ENCODE measurements around the gene TSPAN32.

Gene TSPAN32

GRCh38 chr11:2314525-2315394, 12.9 kb downstream of the TSPAN32 start:
- H3K27me3 ChIP-seq (ENCODE audit: low read depth, low read length) = no peaks in the 10 kb centered on the region
- H3K27ac ChIP-seq (ENCODE audit: low read length) = no peak overlapping the region
- H3K9me3 ChIP-seq (ENCODE audit: control insufficient read depth in 1 of 2, low read length in 2 of 2) = peaks cover 0 to 5% of the 10 kb centered on the region in 2 donors
- peaks cover 3 to 20% of the 10 kb centered on the region in 2 donors for H3K4me1 ChIP-seq (ENCODE audit: control insufficient read depth in 1 of 2, insufficient read depth in 2 of 2, low read length in 2 of 2)
- no peaks in the 10 kb centered on the region for H3K36me3 ChIP-seq (ENCODE audit: control insufficient read depth in 1 of 2, insufficient read depth in 2 of 2, low read length in 2 of 2)
- no peak overlapping the region for H3K4me3 ChIP-seq (ENCODE audit: low read depth in 1 of 2, low read length in 2 of 2)

GRCh38 chr11:2315395-2316168, 13.8 kb downstream of the TSPAN32 start:
- Histone ChIP-seq H3K27me3 (ENCODE audit: low read depth, low read length) (no peaks in the 10 kb centered on the region), H3K9me3 (ENCODE audit: control insufficient read depth in 1 of 2, low read length in 2 of 2) (peaks cover 0 to 5% of the 10 kb centered on the region in 2 donors), H3K36me3 (ENCODE audit: control insufficient read depth in 1 of 2, insufficient read depth in 2 of 2, low read length in 2 of 2) (no peaks in the 10 kb centered on the region), H3K4me3 (ENCODE audit: low read depth in 1 of 2, low read length in 2 of 2) (no peak overlapping the region), H3K27ac (ENCODE audit: low read length) (no peak overlapping the region), H3K4me1 (ENCODE audit: control insufficient read depth in 1 of 2, insufficient read depth in 2 of 2, low read length in 2 of 2) (peaks cover 3 to 20% of the 10 kb centered on the region in 2 donors)

DNA sequence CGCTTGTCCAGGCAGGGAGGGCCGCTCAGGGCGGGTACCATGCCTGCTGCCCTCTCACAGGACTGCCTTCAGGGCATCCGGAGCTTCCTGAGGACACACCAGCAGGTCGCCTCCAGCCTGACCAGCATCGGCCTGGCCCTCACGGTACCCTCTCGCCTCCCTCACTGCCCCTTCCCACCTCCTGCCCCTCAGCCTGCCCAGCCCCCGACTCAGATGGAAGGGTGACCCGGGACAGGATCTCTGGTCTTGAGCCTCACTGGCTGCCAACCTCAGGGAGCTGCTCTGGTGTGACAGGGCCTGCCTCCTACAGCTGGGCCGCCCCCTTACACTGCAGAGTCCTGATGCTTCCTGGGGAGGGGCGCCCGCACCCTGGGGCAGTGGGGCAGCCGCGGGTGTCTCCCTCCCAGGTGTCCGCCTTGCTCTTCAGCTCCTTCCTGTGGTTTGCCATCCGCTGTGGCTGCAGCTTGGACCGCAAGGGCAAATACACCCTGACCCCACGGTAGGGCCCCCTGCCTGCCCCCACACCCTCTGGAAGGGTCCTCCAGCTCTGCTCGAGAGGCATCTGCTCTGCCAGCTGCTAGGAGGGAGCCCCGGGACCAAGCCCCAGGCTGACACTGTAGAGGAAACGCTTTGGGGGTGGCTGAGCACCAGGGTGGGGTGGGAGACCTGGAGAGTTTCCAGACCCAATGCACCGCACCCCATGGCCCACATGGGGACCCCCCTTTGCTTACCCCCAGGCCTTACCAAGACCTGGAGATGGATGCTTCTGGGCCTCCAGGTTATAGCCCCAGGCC, 14.6 kb downstream of the TSPAN32 start:
- H3K27ac ChIP-seq (ENCODE audit: low read length) = no peak overlapping the region
- peaks cover 0 to 5% of the 10 kb centered on the region in 2 donors for H3K9me3 ChIP-seq (ENCODE audit: control insufficient read depth in 1 of 2, low read length in 2 of 2)
- H3K4me1 ChIP-seq (ENCODE audit: control insufficient read depth in 1 of 2, insufficient read depth in 2 of 2, low read length in 2 of 2) = peaks cover 3 to 16% of the 10 kb centered on the region in 2 donors
- no peak overlapping the region for H3K4me3 ChIP-seq (ENCODE audit: low read depth in 1 of 2, low read length in 2 of 2)
- no peaks in the 10 kb centered on the region for H3K27me3 ChIP-seq (ENCODE audit: low read depth, low read length)
- H3K36me3 ChIP-seq (ENCODE audit: control insufficient read depth in 1 of 2, insufficient read depth in 2 of 2, low read length in 2 of 2) = no peaks in the 10 kb centered on the region

GRCh38 chr11:2316963-2317244, 15.1 kb downstream of the TSPAN32 start:
- H3K36me3 ChIP-seq (ENCODE audit: control insufficient read depth in 1 of 2, insufficient read depth in 2 of 2, low read length in 2 of 2) = no peaks in the 10 kb centered on the region
- H3K27me3 ChIP-seq (ENCODE audit: low read depth, low read length) = no peaks in the 10 kb centered on the region
- no peak overlapping the region for H3K4me3 ChIP-seq (ENCODE audit: low read depth in 1 of 2, low read length in 2 of 2)
- H3K4me1 ChIP-seq (ENCODE audit: control insufficient read depth in 1 of 2, insufficient read depth in 2 of 2, low read length in 2 of 2) = peaks cover 3 to 16% of the 10 kb centered on the region in 2 donors
- H3K27ac ChIP-seq (ENCODE audit: low read length) = no peak overlapping the region
- peaks cover 0 to 5% of the 10 kb centered on the region in 2 donors for H3K9me3 ChIP-seq (ENCODE audit: control insufficient read depth in 1 of 2, low read length in 2 of 2)

DNA sequence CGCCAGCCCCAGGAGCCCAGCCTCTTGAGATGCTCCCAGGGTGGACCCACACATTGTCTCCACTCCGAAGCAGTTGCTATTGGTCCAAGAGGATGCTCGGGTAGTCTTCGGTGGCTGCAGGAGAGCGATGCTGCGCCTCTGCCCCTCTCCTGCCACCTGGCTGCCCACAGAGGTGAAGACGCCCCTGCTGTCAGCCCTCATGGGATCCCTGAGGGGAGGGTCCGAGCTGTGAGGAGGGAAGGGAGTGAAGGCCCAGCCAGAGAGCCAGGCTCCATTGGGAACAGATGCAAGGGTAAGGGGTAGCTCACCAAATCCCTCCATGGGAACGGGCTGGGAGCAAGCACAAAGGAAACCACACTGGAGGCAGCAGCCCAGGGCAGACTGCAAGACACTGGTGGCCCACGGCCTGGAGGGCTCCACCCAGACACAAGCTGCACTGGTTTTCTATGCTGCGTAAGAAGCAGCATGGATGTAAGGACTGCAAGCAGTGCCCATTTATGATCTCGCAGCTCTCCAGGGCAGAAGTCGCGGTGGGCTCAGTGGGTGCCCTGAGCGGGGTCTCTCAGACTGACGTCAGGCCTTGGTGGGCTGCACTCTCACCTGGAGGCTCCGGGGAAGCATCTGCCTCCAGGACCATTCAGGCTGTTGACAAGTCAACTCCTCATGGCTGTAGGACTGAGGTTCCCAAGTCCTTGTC, 15.7 kb downstream of the TSPAN32 start:
- Histone ChIP-seq H3K4me1 (ENCODE audit: control insufficient read depth in 1 of 2, insufficient read depth in 2 of 2, low read length in 2 of 2) (peaks cover 3 to 16% of the 10 kb centered on the region in 2 donors), H3K4me3 (ENCODE audit: low read depth in 1 of 2, low read length in 2 of 2) (no peak overlapping the region), H3K27me3 (ENCODE audit: low read depth, low read length) (no peaks in the 10 kb centered on the region), H3K9me3 (ENCODE audit: control insufficient read depth in 1 of 2, low read length in 2 of 2) (peaks cover 0 to 5% of the 10 kb centered on the region in 2 donors), H3K36me3 (ENCODE audit: control insufficient read depth in 1 of 2, insufficient read depth in 2 of 2, low read length in 2 of 2) (no peaks in the 10 kb centered on the region), H3K27ac (ENCODE audit: low read length) (no peak overlapping the region)

- Histone ChIP-seq H3K4me1 (ENCODE audit: control insufficient read depth in 1 of 2, insufficient read depth in 2 of 2, low read length in 2 of 2) (peaks cover 3 to 16% of the 10 kb centered on the region in 2 donors), H3K9me3 (ENCODE audit: control insufficient read depth in 1 of 2, low read length in 2 of 2) (peaks cover 0 to 5% of the 10 kb centered on the region in 2 donors), H3K4me3 (ENCODE audit: low read depth in 1 of 2, low read length in 2 of 2) (no peak overlapping the region), H3K27ac (ENCODE audit: low read length) (no peak overlapping the region), H3K27me3 (ENCODE audit: low read depth, low read length) (no peaks in the 10 kb centered on the region), H3K36me3 (ENCODE audit: control insufficient read depth in 1 of 2, insufficient read depth in 2 of 2, low read length in 2 of 2) (no peaks in the 10 kb centered on the region)
Measured at GRCh38 chr11:2318123-2318522, 16.3 kb downstream of the TSPAN32 start.

DNA sequence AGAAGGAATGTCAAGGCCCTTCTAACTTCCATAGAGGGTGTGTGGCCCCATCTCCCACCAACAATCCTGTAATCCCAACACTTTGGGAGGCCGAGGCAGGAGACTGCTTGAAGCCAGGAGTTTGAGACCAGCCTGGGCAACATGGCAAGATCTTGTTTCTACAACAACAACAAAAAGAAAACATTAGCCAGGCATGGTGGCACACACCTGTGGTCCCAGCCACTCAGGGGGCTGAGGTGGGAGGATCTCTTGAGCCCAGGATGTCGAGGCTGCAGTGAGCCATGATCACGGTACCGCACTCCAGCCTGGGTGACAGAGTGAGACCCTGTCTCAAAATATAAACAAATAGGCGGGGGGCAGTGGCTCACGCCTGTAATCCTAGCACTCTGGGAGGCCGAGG, 16.9 kb downstream of the TSPAN32 start:
- Histone ChIP-seq H3K27ac (ENCODE audit: low read length) (no peak overlapping the region), H3K36me3 (ENCODE audit: control insufficient read depth in 1 of 2, insufficient read depth in 2 of 2, low read length in 2 of 2) (no peaks in the 10 kb centered on the region), H3K9me3 (ENCODE audit: control insufficient read depth in 1 of 2, low read length in 2 of 2) (peaks cover 0 to 5% of the 10 kb centered on the region in 2 donors), H3K4me3 (ENCODE audit: low read depth in 1 of 2, low read length in 2 of 2) (no peak overlapping the region), H3K4me1 (ENCODE audit: control insufficient read depth in 1 of 2, insufficient read depth in 2 of 2, low read length in 2 of 2) (peaks cover 3 to 16% of the 10 kb centered on the region in 2 donors), H3K27me3 (ENCODE audit: low read depth, low read length) (no peaks in the 10 kb centered on the region)

DNA sequence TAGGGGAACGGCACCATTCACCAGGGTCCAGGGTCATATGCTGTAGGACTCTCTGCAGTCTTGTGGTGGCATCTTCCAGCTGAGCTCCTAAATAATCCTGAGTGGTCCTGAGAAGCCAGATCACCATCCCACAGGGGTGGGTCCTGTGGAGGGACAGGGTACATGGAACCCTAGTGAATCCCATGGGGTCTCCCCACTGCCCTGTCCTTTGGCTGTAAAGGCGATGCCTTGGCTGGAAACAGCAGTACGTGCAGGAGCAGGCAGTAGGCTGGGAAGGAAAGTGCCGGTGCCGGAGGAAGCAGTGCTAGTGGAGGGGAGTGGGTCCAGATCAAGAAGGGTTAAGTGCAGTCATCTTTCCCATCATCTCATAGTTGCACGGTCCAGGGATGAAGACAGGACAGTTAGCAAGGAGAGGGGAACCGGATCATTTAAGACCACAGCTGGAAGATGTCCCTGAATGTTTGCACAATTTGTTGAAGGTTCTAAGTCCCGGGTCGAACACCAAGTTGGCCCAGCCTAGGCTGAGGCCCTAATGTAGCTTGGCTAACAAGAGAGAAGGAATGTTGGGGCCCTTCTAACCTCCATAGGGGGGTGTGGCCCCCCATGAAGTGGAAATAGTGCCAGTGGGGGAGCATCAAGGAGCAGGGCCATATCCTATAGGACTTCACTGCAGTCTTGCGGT, 18.1 kb downstream of the TSPAN32 start:
- no peak overlapping the region for H3K27ac ChIP-seq (ENCODE audit: low read length)
- no peak overlapping the region for H3K4me3 ChIP-seq (ENCODE audit: low read depth in 1 of 2, low read length in 2 of 2)
- H3K4me1 ChIP-seq (ENCODE audit: control insufficient read depth in 1 of 2, insufficient read depth in 2 of 2, low read length in 2 of 2) = peaks cover 0 to 5% of the 10 kb centered on the region in 2 donors
- peaks cover 0 to 5% of the 10 kb centered on the region in 2 donors for H3K9me3 ChIP-seq (ENCODE audit: control insufficient read depth in 1 of 2, low read length in 2 of 2)
- H3K27me3 ChIP-seq (ENCODE audit: low read depth, low read length) = no peaks in the 10 kb centered on the region
- no peaks in the 10 kb centered on the region for H3K36me3 ChIP-seq (ENCODE audit: control insufficient read depth in 1 of 2, insufficient read depth in 2 of 2, low read length in 2 of 2)

DNA sequence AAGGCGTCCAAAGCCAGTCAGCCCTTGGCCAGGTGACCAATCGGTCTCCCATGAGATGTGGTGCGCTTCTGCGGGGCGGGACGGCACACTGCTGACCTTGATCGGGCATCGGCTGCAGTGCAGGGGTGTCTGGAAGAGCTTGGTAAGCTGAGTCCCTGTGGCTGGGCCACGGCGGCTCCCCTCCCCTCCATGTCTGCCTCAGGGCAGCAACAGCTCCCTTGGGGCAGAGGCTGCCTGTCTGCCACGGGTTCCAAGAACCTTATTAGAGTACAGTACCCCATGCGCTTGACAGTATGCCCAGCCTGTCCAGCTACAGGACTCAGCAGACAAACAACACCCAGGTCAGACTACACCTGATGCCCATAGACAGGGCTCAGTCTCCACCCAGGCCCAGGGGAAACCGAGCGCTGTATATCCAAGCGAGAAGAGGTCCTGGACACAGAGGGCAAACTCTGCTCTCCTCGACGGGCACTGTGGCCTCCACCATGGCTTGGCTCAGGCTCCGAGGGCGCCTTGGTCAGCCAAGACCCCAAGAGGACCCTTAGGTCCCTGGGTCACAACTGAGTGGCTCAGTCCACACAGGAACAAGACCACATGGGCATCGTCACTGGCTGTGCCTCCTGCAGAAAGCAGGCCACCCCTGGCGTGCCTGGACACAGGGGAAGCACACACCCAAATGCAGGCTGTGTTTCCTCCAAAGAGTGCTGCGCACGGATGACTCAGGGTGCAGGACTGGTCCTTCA, 18.9 kb downstream of the TSPAN32 start:
- Histone ChIP-seq H3K4me1 (ENCODE audit: control insufficient read depth in 1 of 2, insufficient read depth in 2 of 2, low read length in 2 of 2) (no peaks in the 10 kb centered on the region), H3K9me3 (ENCODE audit: control insufficient read depth in 1 of 2, low read length in 2 of 2) (peaks cover 0 to 5% of the 10 kb centered on the region in 2 donors), H3K27me3 (ENCODE audit: low read depth, low read length) (no peaks in the 10 kb centered on the region), H3K27ac (ENCODE audit: low read length) (no peak overlapping the region), H3K36me3 (ENCODE audit: control insufficient read depth in 1 of 2, insufficient read depth in 2 of 2, low read length in 2 of 2) (no peaks in the 10 kb centered on the region), H3K4me3 (ENCODE audit: low read depth in 1 of 2, low read length in 2 of 2) (no peak overlapping the region)

DNA sequence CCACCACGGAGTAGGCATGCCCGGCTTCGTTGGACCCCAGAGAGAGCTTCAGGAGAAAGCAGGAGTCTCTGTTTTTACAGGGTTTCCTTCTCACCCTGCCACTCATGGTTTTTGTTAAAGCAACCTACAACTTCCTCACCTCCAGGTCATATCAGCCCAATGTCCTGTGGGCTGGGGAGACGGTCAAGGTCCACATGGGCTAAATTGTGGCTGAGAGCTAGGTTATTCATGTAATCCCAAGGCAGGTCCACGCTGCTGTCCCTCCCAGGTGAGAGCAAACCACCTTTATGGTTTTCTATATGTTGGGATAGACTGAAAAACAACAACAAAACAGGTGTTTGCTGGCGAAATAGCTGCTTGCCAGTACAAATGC, 19.5 kb downstream of the TSPAN32 start:
- Histone ChIP-seq H3K36me3 (ENCODE audit: control insufficient read depth in 1 of 2, insufficient read depth in 2 of 2, low read length in 2 of 2) (no peaks in the 10 kb centered on the region), H3K27me3 (ENCODE audit: low read depth, low read length) (no peaks in the 10 kb centered on the region), H3K9me3 (ENCODE audit: control insufficient read depth in 1 of 2, low read length in 2 of 2) (peaks cover 0 to 5% of the 10 kb centered on the region in 2 donors), H3K4me3 (ENCODE audit: low read depth in 1 of 2, low read length in 2 of 2) (no peak overlapping the region), H3K4me1 (ENCODE audit: control insufficient read depth in 1 of 2, insufficient read depth in 2 of 2, low read length in 2 of 2) (no peaks in the 10 kb centered on the region), H3K27ac (ENCODE audit: low read length) (no peak overlapping the region)

Measured in muscle layer of duodenum (tissue), 2 donors.